T47D (cell line): ENCODE measurements around the gene OXCT2.
A peak's percentile ranks its signal among the peaks of the same experiment; 100 is the strongest.

ENCODE experiments used
- DNase-seq, 2 experiments: peaks; one replicate each; pipeline versions ENCODE4 v3.0.0 to v3.0.0-alpha.2; 2011 to 2012; ENCODE audit warnings: low read depth in 1 of 2, low spot score in 1 of 2
- JUND ChIP-seq: IDR thresholded peaks from 2 replicates; pipeline ENCODE4 v1.6.1; 2012; ENCODE audit warnings: low read depth
- in situ Hi-C: cut with HindIII; loops from 2 replicates; pipeline ENCODE4 v1.10.0; 2016; ENCODE audit warnings: low sequenced_read_pairs, low pct_unique_long_range_greater_than_20kb

OXCT2 gene

GRCh38 chr1:39752703-39753102 lies 18.4 kb downstream of the OXCT2 start:
- DNase-seq, result no peak
- no peak for TF ChIP-seq JUND
- in situ Hi-C loops, result no loop called here

DNA sequence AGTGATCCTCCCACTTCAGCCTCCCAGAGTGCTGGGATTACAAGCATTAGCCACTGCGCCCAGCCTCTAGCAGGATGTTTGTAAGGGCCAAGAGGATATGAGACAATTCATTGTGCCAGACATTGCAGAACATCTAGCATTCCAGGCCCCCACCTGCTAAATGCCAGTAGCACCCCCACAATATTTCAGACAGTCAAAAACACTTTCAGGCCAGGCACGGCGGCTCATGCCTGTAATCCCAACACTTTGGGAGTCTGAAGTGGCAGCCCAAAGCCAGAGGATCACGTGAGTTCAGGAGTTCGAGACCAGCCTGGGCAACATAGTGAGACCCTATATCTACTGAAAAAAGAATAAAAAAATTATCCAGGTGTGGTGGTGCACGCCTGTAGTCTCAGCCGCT lies 19.6 kb downstream of the OXCT2 start:
- no peak for DNase-seq
- in situ Hi-C loops, result no loop called here
- TF ChIP-seq JUND, result no peak

GRCh38 chr1:39745016-39745670 lies 26.0 kb downstream of the OXCT2 start:
- in situ Hi-C loops, result no loop called here
- DNase-seq, result no peak
- no peak for TF ChIP-seq JUND

GRCh38 chr1:39738622-39739366 lies 32.4 kb downstream of the OXCT2 start, which contains the start of gene PPIE:
TSS of gene PPIE (plus strand) at chr1:39738882. CDS start at chr1:39738901, 19 bp downstream.
- TF ChIP-seq JUND, result no peak
- peak; percentile 66 to 91 for DNase-seq
- in situ Hi-C loops, result no loop called here

- no peak for TF ChIP-seq JUND
- in situ Hi-C loops, result no loop called here
- DNase-seq, result no peak
Measured at GRCh38 chr1:39737546-39738169, 33.5 kb downstream of the OXCT2 start.

- in situ Hi-C loops, result no loop called here
- no peak for DNase-seq
Measured at GRCh38 chr1:39735731-39736130, 35.4 kb downstream of the OXCT2 start.

DNA sequence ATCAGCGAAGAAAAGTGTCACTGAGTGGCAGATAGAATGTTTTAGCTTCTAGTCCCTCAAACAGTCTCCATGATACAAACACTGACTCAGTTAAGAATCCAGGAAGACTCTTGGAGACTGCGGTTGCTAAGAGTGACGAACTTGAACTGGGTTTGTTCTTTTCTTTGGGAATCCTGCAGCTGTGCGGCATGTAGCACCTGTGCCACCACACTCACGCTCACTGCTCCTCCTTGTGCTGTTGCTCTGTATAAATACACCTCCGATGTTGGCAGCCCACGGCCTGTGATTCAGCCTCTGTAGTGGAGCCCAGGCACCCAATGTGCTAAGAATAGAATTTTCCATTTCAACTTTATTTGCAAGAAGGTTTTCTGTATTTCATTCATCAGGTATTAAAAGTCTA lies 38.0 kb downstream of the OXCT2 start:
- TF ChIP-seq JUND, result no peak
- no peak for DNase-seq
- in situ Hi-C loops, result no loop called here

More at GRCh38 chr1:39735731-39736130, 35.4 kb downstream of the OXCT2 start:
- TF ChIP-seq JUND, result no peak

- in situ Hi-C loops, result no loop called here
- DNase-seq, result no peak
- no peak for TF ChIP-seq JUND
Measured at GRCh38 chr1:39732730-39733129, 38.4 kb downstream of the OXCT2 start.

GRCh38 chr1:39729842-39730241 lies 41.3 kb downstream of the OXCT2 start:
- in situ Hi-C loops, result no loop called here
- no peak for TF ChIP-seq JUND
- no peak for DNase-seq

GRCh38 chr1:39729030-39729429 lies 42.1 kb downstream of the OXCT2 start:
- in situ Hi-C loops, result no loop called here
- no peak for TF ChIP-seq JUND
- no peak for DNase-seq

GRCh38 chr1:39727932-39728317 lies 43.2 kb downstream of the OXCT2 start:
- peak; percentile 11 to 30 for DNase-seq
- no peak for TF ChIP-seq JUND
- in situ Hi-C loops, result no loop called here

GRCh38 chr1:39727221-39727931 lies 43.8 kb downstream of the OXCT2 start:
- in situ Hi-C loops, result no loop called here
- no peak for TF ChIP-seq JUND
- no peak for DNase-seq
